WERI-Rb-1 (cell line): ENCODE data around the gene PCDHB7.
"Not testable (repeated sequence)": the region's sequence is repeated elsewhere in the genome, so short reads cannot be mapped to it uniquely, and the experiment has no call there.

Experiments
- DNase-seq: peaks from one replicate; pipeline ENCODE4 v3.0.0-alpha.2; 2020
- H3K27ac ChIP-seq: fragments of 250-450 bp; sonication (Bioruptor Pico); 2 replicates; pipeline ENCODE4 v1.5.1; 2020; ENCODE audit warnings: mild to moderate bottlenecking, moderate library complexity
- H3K27me3 ChIP-seq: fragments of 250-450 bp; sonication (Bioruptor Pico); 2 replicates; pipeline ENCODE4 v1.5.1; 2021; ENCODE audit warnings: mild to moderate bottlenecking, low read depth, moderate library complexity; ENCODE audit not compliant: insufficient read depth, severe bottlenecking
- H3K36me3 ChIP-seq: fragments of 250-450 bp; sonication (Bioruptor Pico); 2 replicates; pipeline ENCODE4 v1.5.1; 2020; ENCODE audit warnings: mild to moderate bottlenecking, moderate library complexity
- H3K4me3 ChIP-seq: 2 replicates; pipeline ENCODE4 v1.5.1; 2011; ENCODE audit warnings: low read depth, mild to moderate bottlenecking, control low read depth, low read length
- H3K9me3 ChIP-seq: fragments of 250-450 bp; sonication (Bioruptor Pico); 2 replicates; pipeline ENCODE4 v1.5.1; 2021; ENCODE audit warnings: mild to moderate bottlenecking, moderate library complexity; ENCODE audit not compliant: severe bottlenecking
- CTCF ChIP-seq: IDR thresholded peaks from 2 replicates; pipeline ENCODE4 v1.5.1; 2011; ENCODE audit warnings: low read depth, mild to moderate bottlenecking, control low read depth, inconsistent platforms, low read length

The PCDHB7 gene

GRCh38 chr5:141175933-141176332 lies 3.5 kb downstream of the PCDHB7 start:
- Histone ChIP-seq H3K4me3 (no peak overlapping the region), H3K36me3 (no peaks in the 10 kb centered on the region), H3K9me3 (peaks cover 6% of the 10 kb centered on the region), H3K27me3 (no peaks in the 10 kb centered on the region), H3K27ac (no peak overlapping the region)
- no peak for TF ChIP-seq CTCF
- DNase-seq: no peak

GRCh38 chr5:141177577-141178191 lies 5.2 kb downstream of the PCDHB7 start, which contains the start of gene PCDHB8:
PCDHB8 (plus strand) TSS chr5:141177790; CDS start chr5:141178035, 245 bp downstream.
- not testable (repeated sequence) for H3K27ac ChIP-seq, H3K4me3 ChIP-seq, DNase-seq, H3K27me3 ChIP-seq, H3K9me3 ChIP-seq, H3K36me3 ChIP-seq

GRCh38 chr5:141179371-141179770 lies 6.9 kb downstream of the PCDHB7 start:
- DNase-seq, H3K27me3 ChIP-seq, H3K9me3 ChIP-seq, H3K4me3 ChIP-seq, H3K36me3 ChIP-seq, H3K27ac ChIP-seq: not testable (repeated sequence)

- H3K4me3 ChIP-seq, DNase-seq: not testable (repeated sequence)
Observed at GRCh38 chr5:141179876-141180275, 7.4 kb downstream of the PCDHB7 start.

GRCh38 chr5:141180313-141180712 lies 7.9 kb downstream of the PCDHB7 start:
- no peaks in the 10 kb centered on the region for H3K27me3 ChIP-seq
- H3K4me3 ChIP-seq: no peak overlapping the region
- H3K9me3 ChIP-seq: no peaks in the 10 kb centered on the region
- TF ChIP-seq CTCF: no peak
- DNase-seq: no peak
- no peaks in the 10 kb centered on the region for H3K36me3 ChIP-seq
- H3K27ac ChIP-seq: no peak overlapping the region

More at GRCh38 chr5:141179876-141180275, 7.4 kb downstream of the PCDHB7 start:
- H3K36me3 ChIP-seq, H3K27me3 ChIP-seq, H3K27ac ChIP-seq, H3K9me3 ChIP-seq: not testable (repeated sequence)

- H3K4me3 ChIP-seq: peak within 1 kb of the TSS; percentile 30
- peak; percentile 68 for DNase-seq
- H3K27me3 ChIP-seq: no peaks in the 10 kb centered on the region
- H3K27ac ChIP-seq: peak within 1 kb of the TSS; percentile 42; the same call in 1 of the 2 replicates
- peak; percentile 39; the same call in 1 of the 2 replicates for TF ChIP-seq CTCF
- H3K9me3 ChIP-seq: no peaks in the 10 kb centered on the region
- H3K36me3 ChIP-seq: no peaks in the 10 kb centered on the region
Observed at GRCh38 chr5:141182248-141182647, 9.8 kb downstream of the PCDHB7 start, which contains the start of gene PCDHB16. PCDHB16 (plus strand) TSS chr5:141182387; CDS start chr5:141182560, 173 bp downstream.

- H3K4me3 ChIP-seq, H3K27ac ChIP-seq, H3K9me3 ChIP-seq, DNase-seq, H3K36me3 ChIP-seq, H3K27me3 ChIP-seq: not testable (repeated sequence)
Observed at GRCh38 chr5:141184117-141184855, 11.8 kb downstream of the PCDHB7 start.
